GM19468 (cell line): ENCODE measurements around the gene KCNK7.

Experiments used
- ATAC-seq: cut with Tn5 transposase; IDR thresholded peaks from one replicate; pipeline ENCODE4 v1.9.1; 2021; ENCODE audit warnings: mild to moderate bottlenecking, moderate library complexity, moderate number of reproducible peaks; ENCODE audit not compliant: unreplicated experiment; ENCODE audit errors: extremely low read depth

Gene KCNK7

GRCh38 chr11:65559951-65560537, 35.6 kb downstream of the KCNK7 start:
- no peak for ATAC-seq

- no peak for ATAC-seq
These were observed 36.1 kb downstream of the KCNK7 start for GRCh38 chr11:65559535-65559934.

GRCh38 chr11:65558930-65559509, 36.6 kb downstream of the KCNK7 start:
- no peak for ATAC-seq

- ATAC-seq = no peak
These were observed 37.3 kb downstream of the KCNK7 start, which contains the start of gene LTBP3 for GRCh38 chr11:65558002-65558929. Gene LTBP3 (minus strand): TSS chr11:65558359. CDS start chr11:65557959, 400 bp downstream.

GRCh38 chr11:65557280-65558001, 38.2 kb downstream of the KCNK7 start:
- ATAC-seq = no peak

- ATAC-seq = no peak
These were observed 38.9 kb downstream of the KCNK7 start for GRCh38 chr11:65556470-65557279.

GRCh38 chr11:65555693-65556231, 39.8 kb downstream of the KCNK7 start:
- ATAC-seq = no peak

- ATAC-seq = no peak
These were observed 40.7 kb downstream of the KCNK7 start for GRCh38 chr11:65554842-65555430.

GRCh38 chr11:65554057-65554818, 41.4 kb downstream of the KCNK7 start:
- ATAC-seq = no peak

GRCh38 chr11:65553301-65554001, 42.1 kb downstream of the KCNK7 start:
- ATAC-seq = no peak

- ATAC-seq = no peak
These were observed 43.1 kb downstream of the KCNK7 start for GRCh38 chr11:65552388-65552951.

- no peak for ATAC-seq
These were observed 43.8 kb downstream of the KCNK7 start for GRCh38 chr11:65551572-65552387.

GRCh38 chr11:65549096-65549495, 46.5 kb downstream of the KCNK7 start:
- no peak for ATAC-seq

GRCh38 chr11:65548395-65548794, 47.2 kb downstream of the KCNK7 start:
- ATAC-seq = no peak

- no peak for ATAC-seq
These were observed 48.0 kb downstream of the KCNK7 start for GRCh38 chr11:65547446-65548125.
